HG02763 (cell line): Measurements from ENCODE around the gene APH1B.
"Not testable (repeated sequence)": the region's sequence is repeated elsewhere in the genome, so short reads cannot be mapped to it uniquely, and the experiment has no call there.

Experiments used
- ATAC-seq: cut with Tn5 transposase; IDR thresholded peaks from one replicate; pipeline ENCODE4 v1.9.1; 2021; ENCODE audit warnings: mild to moderate bottlenecking, moderate library complexity; ENCODE audit not compliant: unreplicated experiment

The APH1B gene

GRCh38 chr15:63277038-63277892, at the start of gene APH1B:
TSS of gene APH1B (plus strand) at chr15:63277605. CDS start at chr15:63277624, 19 bp downstream.
- ATAC-seq = peak; percentile 71

DNA sequence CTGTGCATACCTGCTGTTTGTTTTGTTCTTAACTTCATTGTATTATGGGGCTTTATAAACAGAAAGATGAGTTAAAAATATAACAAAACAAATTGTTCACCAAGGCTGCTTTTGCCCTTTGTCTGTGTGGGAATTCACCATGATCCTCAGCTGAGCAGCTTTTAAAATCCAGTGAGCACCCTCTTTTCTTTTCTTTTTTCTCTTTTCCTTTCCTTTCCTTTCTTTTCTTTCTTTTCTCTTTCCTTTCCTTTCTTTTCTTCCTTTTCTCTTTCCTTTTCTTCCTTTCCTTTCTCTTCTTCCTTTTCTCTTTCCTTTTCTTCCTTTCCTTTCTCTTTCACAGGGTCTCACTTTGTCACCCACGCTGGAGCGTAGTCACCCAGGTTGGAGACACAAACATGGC, 49.7 kb upstream of the APH1B start:
- no peak for ATAC-seq

DNA sequence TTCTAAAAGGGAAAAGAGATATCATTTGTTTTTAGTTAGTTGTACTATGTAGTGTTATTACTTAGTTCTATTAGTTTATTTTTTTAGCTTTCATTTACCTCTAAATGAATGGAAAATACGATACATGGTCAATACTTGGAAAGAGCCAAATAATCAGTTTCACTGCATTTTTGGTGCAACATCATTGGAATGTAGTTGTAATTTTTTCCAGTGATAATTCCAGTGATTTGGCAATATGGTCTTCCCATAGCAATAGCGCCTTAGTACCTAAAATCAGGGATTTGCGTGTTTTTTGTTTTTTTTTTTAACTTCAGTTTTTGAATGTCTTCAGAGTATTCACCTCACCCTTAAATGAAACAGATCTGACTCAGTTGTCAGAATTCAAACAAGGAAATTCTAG, 46.2 kb upstream of the APH1B start:
- ATAC-seq = no peak

DNA sequence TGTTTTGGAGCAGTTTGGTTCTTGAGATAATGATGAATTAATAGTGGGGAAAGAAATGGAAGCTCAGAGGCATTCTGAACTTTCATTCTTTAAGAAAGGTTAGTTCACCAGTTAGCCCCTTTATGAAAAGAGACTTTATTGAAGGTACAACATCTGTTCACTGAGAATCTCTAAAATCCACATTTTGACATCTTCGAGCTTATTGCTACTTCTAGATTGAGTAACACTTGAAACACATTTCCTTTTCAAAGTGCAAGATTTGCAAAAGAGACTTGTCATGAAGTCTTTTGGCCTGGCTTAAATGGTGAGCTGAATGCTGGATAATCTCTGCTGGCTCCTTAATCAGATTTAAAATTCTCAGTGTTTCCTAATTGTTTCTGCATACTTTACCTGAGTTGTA, 45.7 kb upstream of the APH1B start:
- ATAC-seq = no peak

DNA sequence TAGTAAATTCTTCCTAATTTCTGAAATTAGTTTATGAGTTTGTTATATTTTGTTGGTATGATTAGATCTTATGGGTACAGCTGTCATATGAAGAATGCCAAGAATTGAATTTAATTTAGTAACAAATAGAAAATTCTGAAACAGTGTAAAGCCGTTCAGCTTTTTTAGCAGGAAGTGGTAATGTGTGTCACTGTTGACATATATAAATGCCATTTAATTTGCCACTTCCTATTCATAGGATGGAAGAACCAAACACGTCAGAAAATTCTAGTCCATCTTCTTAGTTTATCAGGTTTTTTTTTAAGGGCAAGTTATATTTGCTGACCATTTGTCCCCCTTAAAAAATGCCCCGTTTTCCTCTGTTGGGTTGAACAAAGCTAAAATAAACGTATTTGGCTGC, 45.0 kb upstream of the APH1B start:
- no peak for ATAC-seq

DNA sequence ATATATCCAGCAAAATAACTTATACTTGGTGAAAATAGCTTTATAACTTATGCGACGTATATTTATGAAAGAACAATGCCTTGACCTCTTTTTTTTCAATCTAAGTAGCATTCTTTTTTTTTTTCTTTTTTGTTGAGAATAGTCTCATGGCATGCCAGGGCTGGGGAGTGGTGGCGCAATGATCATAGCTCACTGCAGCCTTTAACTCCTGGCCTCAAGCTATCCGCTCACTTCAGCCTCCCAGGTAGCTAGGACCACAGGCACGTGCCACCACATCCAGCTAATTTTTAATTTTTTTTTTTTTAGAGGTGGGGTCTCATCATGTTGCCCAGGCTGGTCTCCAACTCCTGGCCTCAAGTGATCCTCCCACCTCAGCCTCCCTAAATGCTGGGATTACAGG, 44.5 kb upstream of the APH1B start:
- no peak for ATAC-seq

DNA sequence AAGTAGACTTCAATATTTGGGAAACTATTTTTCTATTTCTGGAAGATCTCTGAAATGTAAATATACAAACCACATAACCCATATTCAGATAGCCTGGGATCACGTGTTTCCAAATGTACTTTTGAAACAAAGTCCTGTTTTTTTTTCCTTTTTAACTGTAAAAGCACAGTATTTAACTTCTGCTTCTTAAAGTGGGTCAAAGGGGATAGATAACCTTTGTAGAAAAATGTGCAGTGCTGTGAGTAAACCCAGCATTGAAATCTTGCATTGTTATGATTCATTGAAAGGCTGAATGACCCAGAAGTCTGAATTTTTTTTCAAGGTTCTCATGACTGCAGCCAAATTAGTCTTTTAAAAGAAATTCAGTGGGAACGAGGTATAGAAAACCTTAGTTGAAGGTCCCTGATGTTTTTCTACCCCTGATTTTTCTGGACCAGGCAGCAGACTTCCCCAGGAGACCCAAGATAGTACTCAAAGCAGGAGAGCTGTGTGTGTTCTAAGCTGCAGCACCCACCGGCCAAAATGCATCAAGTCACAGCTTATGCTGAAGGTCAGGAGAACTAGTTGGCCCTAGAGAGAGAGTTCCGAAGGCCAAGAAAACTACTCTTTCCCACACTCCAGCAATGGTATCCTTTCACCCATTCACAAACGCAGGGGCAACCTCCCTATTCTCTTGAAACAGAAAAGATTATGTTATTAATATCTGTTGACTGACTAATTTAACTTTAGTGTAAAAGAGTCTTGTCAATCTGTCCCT, 43.6 kb upstream of the APH1B start:
- ATAC-seq = no peak

GRCh38 chr15:63234451-63234870, 42.9 kb upstream of the APH1B start:
- no peak for ATAC-seq

DNA sequence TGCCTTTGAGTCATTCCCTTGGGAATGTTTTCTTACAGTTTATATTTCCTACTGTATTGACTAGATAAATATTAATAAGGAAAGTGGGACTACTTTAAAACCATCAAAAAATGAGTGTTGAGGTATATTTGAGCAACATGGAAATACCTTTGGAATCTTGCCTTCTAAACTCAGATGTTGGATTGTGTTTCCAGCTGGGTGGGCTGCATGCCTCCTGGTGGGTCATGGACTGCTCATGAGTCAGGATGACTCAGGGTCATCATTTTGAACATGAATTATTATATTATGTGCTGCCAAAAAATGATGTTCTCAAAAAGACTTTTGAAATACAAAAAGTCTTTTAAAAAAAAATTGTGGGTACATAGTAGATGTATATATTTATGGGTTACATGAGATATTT, 41.1 kb upstream of the APH1B start:
- ATAC-seq = no peak

DNA sequence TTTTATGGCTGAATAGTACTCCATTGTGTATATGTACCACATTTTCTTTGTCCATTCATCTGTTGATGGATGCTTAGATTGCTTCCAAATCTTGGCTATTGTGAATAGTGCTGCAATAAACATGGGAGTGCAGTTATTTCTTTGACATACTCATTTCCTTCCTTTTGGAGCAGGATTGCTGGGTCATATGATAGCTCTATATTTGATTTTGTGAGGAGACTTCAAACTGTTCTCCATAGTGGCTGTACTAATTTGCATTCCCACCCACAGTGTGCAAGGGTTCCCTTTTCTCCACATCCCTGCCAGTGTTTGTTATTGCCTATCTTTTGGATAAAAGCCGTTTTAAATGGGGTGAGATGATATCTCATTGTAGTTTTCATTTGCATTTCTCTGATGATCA, 40.3 kb upstream of the APH1B start:
- not testable (repeated sequence) for ATAC-seq

DNA sequence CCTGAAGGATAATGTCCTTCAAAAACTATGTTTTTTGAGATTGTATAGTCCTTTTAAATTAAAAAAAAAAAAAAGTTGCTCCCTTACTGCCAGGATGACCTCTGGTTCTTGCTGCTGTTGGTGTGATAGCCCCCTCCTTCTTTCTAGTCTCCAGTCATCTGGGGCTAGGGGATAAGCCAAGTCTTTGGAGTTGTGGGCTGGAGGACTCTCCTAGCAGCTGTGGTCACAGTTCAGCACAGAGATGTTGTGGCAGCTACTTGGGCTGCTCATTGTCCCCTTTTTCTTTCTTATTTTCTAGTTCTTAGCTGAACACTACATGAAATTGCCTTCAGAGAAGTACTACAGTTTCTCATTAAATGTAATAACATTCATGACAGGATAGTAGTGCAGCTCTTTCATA, 39.2 kb upstream of the APH1B start:
- ATAC-seq = no peak

- peak; percentile 45 for ATAC-seq
Observed at GRCh38 chr15:63238796-63239195, 38.6 kb upstream of the APH1B start.

DNA sequence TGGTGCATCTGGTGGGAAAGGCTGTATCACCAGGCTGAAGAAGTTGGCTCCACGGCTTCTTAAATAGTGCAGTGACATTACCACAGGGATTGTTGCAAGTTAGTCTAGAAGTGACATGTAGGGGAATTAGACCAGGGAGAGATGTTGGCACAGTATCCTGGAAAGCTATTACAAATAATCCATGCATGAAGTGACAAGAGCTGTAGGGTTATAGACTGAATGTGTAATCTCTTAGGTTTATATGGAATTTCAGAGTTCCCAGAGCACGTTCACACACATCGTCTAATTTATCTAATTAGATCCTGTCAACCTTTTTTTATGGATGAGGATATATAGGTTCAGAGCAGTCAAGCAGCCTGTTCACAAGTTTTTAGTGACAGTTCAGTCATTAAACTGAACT, 37.3 kb upstream of the APH1B start:
- no peak for ATAC-seq

- ATAC-seq = no peak
Observed at GRCh38 chr15:63241316-63241715, 36.1 kb upstream of the APH1B start.

DNA sequence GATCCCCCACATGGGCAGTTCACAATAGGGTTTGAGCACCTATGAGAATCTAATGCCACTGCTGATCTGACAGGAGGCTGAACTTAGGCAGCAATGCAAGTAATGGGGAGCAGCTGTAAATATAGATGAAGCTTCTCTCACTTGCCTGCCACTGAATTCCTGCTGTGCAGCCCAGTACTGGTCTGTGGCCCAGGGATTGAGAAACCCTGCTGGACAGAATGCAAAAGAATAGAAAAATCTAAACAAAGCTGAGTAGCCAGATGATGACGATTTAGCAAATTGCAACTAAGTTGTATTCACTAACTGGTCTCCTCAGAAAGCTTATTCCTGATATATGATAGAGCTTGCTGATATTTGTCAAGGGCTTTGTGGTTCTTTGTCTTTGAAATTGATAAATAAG, 34.3 kb upstream of the APH1B start:
- ATAC-seq = no peak

- no peak for ATAC-seq
Observed at GRCh38 chr15:63243776-63244175, 33.6 kb upstream of the APH1B start.

DNA sequence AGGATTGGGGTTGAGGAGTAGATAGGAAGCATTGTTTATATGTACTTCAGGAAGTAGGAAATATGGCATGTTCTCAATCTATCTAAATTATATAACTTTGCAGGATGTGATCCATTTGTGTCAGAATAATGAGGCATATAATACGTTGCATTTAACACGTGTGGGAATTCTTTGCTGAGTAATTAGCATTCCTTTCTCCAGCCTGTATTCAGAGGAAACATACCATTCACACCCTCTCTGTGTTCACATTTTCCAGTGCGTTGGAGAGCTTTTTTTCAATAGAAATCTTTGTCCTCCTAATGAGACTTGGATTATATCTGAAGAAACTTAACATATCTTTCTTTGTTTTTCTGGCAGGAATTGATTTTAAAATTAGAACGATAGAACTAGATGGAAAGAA, 33.0 kb upstream of the APH1B start:
- no peak for ATAC-seq

GRCh38 chr15:63244976-63245645, 32.3 kb upstream of the APH1B start:
- ATAC-seq = no peak

- ATAC-seq = no peak
Observed at GRCh38 chr15:63246691-63247469, 30.5 kb upstream of the APH1B start.

GRCh38 chr15:63250312-63250965, 27.0 kb upstream of the APH1B start:
- ATAC-seq = no peak
